ENCODE results near the gene AP2A2.

AP2A2 gene

DNA sequence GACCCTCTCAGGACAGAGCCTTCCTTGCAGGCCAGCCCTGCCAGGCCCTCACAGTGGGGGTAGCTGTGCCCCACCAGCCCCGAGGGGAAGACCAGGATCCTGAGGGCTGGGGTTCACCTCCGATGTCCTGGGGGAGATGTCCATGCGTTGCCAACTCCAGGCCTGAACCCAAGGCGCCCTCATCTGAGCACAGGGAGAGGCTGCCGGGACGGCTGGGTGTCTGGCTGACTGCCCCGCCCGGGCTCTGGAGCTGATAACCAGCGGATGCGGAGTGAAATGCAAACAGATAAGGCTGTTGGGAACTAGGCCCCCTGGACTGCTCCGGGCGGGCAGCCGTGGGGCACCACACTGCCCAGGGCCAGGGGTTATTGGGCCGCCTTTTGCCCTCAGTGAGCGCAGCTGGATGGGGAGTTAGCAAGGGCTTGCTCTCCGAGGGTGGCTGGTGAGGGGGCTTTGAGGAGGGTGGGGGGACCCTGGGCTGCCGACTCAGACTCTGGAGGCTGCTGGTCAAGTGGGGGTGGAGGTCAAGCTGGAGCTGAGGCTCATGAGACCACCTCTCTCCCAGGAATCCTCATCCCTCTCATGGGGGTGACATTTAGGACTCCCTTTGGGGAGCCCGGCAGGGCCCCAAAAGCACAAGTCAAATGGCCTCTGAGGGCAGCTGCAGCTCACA is 116.4 kb downstream of the AP2A2 start:
- DNase-seq (ENCODE audit: low read depth, low spot score) = no peak

DNA sequence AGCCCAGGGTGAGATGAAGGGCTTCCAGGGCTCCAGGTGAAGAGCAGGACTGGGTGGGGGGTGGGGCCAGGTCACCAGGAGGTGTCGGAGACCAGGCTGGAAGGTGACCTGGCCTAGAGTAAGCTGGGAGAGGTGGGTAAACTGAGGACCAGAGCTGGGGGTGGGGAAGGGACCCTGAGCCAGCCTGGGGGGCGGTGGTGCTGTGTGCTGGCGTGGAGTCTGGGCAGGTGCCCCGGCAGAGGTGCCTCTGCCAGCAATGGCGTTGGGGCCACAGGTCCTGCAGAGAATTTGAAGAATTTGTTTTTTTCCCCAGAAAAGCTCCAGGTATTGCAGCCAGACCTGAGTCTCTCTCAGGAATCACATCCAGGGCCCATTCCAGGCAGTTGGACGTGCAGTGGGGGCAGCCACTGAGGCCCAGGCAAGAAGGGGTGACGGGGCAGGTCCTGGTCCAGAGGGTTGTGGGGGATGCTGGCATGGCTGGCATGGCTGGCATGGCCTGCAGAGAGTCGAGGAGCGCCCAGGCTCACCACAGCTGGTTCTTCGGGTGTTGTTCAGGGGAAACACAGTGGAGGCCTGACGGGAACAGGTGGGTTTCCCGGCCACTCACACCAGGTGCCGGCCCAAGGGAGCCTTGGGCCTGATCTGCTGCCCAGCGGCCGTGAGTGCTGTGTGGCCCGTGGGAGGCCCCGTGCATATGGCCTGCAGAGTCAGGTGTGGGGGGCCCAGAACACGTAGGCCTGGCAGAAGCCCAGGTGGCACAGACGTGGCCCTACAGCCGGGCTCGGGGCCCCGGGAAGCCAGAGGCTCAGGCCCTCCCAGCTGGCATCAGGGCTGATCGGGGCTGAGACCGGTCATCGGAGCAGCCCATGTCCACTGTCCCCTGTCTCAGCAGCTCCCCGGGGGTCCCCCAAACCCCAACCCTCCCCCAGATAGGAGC is 117.2 kb downstream of the AP2A2 start:
- DNase-seq (ENCODE audit: low read depth, low spot score) = no peak

DNA sequence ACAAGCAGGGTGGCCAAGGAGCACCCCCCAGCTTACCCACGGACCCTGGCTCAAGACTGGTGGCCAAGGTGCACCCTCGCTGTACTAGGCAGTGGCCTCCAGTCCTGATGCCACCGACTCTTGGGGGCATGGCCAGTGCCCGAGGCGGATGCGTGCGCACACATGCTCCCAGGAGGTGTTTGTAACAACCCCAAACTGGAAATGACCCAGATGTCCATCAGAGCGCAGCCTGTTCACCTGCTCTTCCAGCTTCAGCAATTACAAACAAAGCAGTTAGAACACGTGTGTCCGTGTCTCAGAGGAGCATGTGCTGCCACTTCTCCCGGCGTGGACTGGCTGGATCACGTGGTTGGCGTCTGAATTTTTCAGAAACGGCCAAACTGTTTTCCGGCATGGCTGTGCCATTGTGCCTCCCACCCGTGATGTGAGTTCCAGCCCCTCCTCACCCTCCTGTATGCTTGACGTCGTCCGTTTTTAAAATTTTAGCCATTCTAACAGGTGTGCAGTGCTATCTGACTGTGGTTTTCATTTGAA is 118.0 kb downstream of the AP2A2 start:
- DNase-seq (ENCODE audit: low read depth, low spot score) = no peak

DNA sequence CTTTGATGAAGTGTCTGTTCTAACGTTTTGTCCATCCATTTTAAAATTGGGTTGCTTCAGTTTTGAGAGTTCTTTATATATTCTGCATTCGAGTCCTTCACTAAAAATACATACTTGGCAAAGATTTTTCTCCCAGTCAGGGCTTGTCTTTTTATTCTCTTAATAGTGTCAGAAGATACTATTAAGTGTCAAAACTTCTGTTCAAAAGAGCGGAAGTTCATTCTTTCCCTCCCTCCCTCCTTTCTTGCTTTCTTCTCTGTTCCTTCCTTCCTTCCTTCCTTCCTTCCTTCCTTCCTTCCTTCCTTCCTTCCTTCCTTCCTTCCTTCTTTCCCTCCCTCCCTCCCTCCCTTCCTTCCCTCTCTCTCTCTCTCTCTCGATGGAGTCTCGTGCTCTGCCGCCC is 118.5 kb downstream of the AP2A2 start:
- no peak for DNase-seq (ENCODE audit: low read depth, low spot score)

DNA sequence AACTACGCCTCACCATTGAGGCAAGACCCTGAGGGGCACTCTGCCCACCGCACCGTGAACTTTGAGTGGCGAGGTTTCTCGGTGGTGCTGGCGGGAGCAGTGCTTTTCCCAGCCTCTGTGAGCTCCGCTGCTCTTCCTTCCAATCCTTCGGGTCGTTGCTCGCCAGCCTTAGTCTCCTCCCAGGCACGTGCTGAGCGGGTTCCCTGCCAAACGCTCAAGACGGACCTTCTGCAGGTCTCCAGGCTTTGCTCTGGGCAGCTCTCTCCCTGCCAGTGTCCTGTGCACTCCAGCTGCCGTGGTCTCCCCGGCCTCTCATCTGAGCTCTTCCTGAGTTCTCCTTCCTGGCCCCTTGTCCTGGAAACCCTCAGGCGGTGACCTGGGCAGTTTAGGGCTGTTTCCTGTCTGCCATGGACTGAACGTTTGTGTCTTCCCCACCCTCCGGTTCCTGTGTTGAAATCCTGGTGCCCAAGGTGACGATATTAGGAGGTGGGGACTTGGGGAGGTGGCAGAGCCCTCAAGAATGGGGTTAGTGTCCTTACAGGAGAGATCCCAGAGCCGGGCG is 122.0 kb downstream of the AP2A2 start:
- DNase-seq (ENCODE audit: low read depth, low spot score) = no peak

DNA sequence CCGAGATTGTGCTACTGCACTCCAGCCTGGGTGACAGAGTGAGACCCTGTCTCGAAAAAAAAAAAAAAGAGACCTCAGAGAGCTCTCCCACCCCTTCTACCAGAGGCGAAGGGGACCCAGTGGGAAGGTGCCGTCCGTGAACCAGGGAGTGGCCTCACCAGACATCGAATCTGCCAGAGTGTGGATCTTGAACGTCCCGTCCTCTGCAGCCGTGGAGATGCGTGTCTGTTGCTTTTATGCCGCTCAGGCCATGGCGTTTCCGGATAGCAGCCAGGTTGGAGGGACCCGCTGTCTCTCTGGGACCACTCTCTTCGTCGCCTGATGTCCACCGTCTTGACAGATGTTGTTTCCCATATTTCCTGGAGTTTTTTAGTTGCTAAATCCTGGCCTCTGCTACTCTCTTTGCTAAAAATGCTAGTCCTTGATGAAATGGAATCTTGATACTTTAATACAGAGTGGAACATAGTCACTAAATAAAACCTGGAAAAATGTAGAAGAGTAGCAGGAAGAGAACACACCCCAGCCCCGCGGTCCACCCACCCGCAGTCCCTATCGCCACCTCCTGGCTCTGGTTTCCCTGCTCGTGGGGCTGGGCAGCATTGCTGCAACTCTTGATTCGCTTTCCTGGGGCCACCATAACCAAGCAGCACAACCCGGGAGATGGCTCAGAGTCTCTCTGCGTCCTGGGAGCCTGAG is 122.9 kb downstream of the AP2A2 start:
- no peak for DNase-seq (ENCODE audit: low read depth, low spot score)

DNA sequence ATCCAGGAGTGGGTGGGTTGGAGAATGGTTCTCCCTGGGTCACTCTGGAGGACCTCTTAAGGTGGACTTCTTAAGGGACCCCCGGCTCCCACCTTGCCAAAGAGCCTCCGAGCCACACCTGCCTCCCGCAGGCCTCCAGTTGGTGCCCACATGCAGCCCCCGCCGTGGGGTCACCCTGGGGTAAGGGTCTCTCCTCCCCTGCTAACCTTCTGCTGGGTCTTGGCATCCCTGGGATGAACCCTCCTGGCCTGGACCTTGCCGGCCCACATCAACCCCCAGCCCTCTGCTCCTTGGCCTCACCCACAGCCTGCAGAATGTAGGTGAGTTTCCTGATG is 123.4 kb downstream of the AP2A2 start:
- no peak for DNase-seq (ENCODE audit: low read depth, low spot score)

DNA sequence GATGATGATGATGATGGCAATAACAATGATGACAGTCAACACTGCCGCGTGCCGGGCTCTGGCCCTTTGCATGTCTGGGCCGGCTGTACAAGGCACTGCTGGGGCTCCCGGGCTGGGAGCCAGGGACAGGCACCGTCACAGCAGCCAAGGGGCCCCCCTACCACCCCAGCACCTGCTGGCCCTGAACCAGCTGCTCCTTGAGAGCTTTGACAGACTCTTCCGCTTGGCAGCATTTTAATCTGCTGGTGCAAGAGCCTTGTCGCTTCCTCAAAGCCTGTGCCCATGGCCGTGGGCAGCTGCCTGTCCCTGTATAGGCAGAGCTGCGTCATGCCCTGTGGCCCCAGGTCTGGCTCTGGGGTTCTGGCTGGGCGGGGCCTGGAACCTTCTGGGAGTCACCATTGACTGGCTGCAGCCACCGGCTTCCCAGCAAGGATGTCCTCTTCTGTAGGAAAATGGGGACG is 123.8 kb downstream of the AP2A2 start:
- no peak for DNase-seq (ENCODE audit: low read depth, low spot score)

DNA sequence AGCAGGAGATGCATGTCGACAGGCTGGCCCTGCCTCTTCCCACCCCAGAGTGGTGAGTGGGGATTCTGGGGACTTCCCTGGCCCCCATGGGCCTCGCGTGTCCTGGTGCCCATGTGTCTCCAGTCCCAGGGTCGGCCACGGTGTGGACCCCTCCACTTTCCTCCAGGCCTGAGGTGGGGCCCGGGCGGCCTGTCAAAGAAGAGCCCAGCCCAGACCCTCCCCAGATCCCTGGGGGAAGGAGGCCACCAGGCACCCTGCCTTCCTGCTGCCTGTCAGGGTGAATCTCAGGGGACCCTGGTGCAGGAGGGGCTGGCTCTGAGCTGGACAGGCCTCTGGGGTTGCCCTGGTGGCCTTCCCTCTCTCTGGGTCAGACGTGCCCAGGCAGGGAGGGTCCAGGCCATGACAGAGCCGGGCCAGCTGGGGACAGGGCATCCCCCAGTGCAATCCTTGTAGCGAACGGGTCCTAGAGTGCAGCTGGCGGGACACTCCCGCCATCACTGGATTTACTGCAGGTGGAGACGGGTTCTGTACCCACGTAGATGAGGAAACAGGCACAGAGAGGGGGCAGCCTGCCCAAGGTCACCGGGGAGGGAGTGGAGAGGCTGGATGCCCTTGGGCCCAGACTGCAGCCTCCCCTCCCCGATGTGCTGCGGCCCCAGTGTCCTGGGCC is 124.4 kb downstream of the AP2A2 start:
- DNase-seq (ENCODE audit: low read depth, low spot score) = no peak

DNA sequence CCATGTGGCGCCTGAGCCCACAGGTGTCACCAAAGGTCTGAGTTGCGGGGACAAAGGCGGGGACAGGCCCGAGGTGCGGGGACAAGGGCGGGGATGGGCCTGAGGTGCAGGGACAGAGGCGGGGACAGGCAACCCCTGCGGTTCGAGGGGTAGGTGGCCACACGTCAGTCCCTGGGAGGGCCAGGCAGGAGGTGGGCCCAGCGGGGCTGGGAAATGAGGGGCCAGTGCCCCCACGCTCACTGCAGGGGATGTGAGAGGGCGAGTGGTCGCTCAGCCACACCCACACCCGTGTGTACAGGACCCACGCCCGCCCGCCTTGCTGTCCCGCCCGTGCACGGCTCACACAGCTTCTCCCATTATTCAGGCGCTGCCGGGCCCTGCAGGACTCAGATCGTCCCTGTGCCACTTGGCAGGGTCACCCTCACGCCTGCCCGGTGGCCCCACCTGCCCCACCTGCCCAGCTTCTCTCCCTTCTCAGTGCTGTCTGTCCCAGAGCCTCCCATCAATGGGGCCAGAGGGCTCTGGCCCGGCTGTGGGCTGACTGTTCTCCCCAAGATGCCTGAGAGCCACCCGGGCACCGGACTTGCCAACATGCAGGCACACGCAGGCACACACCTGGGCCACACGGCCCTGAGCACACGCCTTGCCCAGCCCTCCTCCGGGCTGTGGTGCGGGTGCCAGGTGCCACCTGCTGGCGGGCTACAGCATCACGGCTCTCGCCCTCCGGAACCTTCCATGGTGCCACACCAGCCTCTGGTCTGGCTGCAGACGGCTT is 125.1 kb downstream of the AP2A2 start:
- DNase-seq (ENCODE audit: low read depth, low spot score) = peak; percentile 86

DNA sequence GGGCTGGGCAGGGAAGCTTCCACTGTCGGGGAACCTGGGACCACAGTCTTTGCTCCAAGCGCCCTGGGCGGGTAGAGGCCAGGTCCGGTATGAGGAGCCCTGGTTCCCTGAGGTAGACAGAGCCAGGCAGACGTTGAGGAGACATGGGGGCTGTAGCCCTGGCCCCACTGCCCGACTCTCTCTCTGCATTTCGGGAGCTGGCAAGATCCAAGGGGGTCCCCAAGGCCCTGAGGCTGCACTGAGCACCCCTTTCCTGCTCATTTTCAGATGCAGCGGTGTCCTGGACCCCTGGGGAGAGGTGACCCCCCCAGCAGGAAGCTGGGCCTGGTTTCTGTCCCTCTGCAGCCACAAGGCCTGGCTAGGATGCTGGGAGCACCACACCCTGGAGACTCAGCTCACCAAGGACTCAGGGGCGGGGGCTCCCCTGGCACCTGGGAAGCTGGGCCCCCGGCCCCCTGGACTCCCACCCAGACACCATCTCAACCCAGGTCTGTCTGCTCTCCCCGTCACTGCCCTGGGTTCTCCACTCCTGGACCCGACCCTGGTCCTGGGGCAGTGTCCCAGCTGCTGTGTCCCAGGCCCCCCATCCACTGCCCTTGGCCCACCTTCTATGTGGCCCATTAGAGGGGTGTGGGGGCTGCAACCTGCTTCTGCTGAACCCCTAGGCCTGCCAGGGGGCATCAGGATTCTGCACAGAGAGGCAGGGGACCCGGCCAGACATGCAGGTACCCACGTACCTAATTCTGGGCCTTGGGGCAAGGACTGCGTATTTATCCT is 125.9 kb downstream of the AP2A2 start:
- no peak for DNase-seq (ENCODE audit: low read depth, low spot score)

DNA sequence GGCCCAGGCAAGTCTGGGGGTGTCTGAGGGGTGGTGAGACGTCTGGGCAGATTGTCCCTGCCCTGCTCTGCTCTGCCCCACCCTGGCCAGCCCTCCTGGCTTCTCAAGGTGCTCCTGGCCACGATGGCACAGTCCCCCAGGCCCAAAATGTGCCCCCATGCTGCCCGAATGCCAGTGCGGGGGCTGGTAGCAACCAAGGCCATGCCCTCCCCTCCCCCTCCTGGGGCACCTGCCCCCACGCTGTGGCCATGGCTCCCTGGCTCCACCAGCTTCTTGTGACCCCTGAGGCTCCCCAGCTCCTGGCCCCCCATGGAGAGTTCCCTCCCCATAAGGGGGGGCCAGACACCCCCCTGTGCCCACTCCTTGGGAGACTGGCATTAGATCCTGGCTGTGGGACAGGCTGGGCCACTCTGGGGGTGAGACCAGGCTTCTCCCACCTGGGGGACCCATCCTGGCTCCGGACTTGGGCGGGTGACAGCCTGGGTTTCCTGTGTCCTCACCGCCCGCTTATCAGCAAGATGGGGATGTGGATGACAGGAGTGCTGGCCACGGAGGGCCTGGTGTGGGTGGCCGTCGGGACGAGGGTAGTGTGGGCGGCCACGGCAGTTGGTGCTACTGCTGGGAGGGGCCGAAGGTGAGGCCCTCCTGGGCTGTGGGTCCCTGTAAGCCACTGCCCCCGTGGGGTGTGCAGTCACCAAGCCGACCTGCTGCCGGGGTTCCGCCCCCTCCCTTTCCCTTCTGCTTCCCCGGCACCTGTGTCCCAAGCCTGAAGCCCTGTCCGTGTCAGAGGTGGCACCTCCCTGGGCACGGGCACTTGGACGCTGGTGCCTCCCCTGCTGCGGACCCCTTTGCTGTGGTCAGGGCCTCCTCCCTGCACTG is 126.7 kb downstream of the AP2A2 start:
- DNase-seq (ENCODE audit: low read depth, low spot score) = no peak

DNA sequence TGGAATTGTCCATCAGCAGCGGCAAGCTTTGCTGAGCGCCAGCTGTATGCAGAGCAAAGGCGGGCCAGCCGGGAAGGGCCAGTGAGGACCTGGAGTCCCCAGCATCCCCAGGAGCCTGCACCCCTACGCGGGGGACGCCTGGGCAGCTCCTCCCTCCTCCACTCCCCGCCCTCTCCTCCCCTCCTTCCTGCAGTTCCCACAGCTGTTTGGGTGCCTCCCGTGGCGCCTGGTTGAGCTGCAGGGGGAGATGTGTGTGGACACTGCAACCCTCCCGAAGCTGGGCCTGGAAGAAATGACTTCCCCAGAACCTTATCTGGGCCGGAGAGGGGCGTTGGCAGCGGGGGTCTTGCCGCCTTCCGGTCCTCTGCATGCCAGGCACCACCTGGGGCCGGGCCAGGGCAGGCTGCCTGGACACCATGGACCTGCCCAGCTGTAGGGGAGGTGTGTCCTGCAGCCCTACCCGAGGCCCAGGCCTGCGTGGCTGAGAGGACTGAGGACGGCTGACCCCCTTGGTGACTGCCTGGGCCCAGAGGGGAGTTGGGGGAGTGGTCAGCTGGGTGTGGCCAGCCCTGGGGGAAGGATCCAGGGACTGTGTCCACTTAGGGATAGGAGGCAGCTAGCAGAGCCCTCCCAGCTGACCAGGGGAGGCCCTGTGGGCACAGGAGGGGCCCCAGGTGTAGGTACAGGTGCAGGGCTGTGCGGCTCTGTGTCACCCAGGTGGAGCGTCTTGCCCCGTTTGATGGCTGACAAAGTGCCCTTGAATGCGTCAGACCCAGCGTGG is 127.6 kb downstream of the AP2A2 start:
- no peak for DNase-seq (ENCODE audit: low read depth, low spot score)

DNA sequence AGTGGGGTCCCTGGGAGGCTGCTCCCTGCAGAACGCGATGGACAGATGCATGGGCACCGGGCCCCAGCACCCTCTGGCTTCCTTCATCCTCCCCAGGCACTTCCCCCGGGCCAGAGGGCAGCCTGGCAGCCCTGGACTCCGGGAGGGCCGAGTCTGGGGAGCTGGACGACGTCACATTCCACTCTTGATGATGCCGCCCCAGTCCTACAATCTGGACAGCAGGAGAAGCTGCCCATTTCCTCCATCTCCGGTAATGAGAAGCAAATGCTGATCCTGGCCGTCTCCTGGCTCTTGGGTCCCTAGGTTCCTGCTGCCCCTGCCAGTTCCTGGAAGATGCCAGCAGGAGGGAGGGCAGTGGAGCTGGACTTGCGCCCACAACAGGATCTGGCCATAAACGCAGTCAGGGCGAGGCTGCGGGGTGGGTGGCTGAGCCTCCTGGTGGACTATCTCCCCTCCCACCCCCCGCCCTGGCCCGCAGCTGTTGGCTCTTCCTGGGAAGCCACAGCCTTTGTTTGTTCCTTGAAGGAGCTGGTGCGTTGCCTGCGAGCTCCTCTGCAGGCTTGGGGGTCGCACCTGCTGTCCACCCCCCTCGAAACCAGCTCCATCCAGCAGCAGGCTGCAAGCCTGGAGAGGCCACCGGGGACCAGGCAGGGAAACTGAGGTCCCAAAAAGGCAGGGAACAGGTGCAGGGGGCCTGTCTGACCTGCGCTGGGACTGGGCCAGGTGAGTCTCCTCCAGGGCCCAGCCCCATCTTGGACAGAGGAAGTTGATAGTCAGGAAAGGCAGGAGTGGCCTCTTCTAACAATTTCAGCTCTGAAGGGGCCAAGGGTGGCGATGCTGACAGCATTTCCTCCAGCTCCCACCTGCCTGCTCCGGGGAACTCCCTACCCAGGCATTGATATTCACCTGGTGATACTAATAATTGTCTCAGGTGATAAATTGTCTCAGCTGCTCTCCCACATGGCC is 128.8 kb downstream of the AP2A2 start:
- DNase-seq (ENCODE audit: low read depth, low spot score) = no peak

DNA sequence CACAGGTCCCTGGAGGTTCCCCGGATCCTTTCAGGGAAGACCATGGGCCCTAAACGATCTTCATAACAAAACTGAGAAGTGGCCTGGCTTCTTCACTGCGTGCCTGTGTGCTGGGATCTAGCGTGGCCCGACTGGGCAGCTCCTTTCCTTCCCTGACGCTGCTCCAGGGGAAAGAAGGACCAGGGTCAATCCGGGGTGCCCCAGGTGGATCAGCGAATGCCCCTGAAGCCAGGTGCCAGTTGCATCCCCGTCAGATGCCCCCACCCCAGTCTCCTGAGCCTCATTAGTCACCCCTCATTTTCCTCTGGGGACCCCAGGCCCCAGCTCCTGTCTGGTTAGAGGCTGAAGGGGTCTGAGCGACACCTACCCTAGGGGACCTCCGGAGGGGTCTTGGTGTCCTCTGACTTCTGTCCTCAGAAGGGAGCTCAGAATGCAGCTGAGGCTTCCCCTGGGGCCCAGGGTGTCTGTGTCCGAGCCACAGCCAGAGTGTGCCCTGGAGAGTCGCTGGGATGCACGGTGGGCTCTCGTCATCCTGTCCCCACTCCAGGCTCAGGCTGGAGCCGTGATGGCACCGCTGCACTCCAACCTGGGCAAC is 129.5 kb downstream of the AP2A2 start:
- no peak for DNase-seq (ENCODE audit: low read depth, low spot score)

DNA sequence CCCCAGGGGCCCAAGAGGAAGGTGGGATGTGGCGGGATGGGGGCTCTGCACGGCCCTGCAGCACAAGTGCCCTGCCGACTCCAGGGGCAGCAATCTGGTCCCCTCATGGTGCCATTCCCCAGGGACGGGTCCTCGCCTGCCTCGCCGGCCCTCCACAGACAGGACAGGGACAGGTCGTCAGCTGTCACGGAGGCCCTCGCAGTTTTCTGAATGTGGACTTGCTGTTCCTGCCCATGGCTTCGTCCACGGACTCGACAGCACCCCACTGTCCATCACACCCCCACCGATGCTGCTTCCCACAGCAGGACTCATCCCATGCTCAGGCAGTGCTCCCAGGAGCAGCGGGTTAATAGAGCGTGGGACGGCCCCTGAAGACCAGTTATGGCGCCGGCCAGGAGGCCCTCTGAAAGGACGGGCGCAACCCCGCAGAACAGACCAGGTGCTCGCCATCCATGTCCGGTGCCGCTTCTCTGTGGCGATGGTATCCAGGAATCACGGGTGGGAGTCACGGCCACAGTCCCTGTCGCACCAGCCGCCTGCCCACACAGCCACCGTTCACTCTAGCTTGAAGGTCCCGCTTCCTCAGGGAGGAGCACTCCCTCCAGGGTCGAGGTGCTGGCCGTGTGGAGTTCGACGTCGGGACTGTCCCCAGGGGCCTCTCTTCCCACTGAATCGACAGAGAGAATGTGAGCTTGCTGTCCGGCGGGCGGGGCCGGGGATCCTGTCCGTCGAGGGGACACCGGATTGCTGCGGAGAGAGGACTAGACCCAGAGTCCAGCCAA is 130.5 kb downstream of the AP2A2 start:
- DNase-seq (ENCODE audit: low read depth, low spot score) = no peak
